Osteocyte (in vitro differentiated cells): ENCODE results near the gene LCAT. TPM values are rescaled to one million over a fixed set of nuclear protein-coding genes. Genes with fewer than 3 reads are reported as not detected.

ENCODE experiments used
- DNase-seq: peaks from one replicate; pipeline ENCODE4 v3.0.0; 2021; ENCODE audit warnings: mixed read lengths; ENCODE audit not compliant: unreplicated experiment; ENCODE audit errors: extremely low spot score
- H3K27ac Mint-ChIP-seq: one replicate; pipeline ENCODE4 v1.8.0; 2021; ENCODE audit warnings: mild to moderate bottlenecking, mixed read lengths; ENCODE audit not compliant: unreplicated experiment
- H3K27me3 Mint-ChIP-seq: one replicate; pipeline ENCODE4 v1.8.0; 2021; ENCODE audit warnings: mixed read lengths; ENCODE audit not compliant: unreplicated experiment
- H3K36me3 Mint-ChIP-seq: one replicate; pipeline ENCODE4 v1.8.0; 2021; ENCODE audit warnings: mixed read lengths; ENCODE audit not compliant: unreplicated experiment
- H3K4me1 Mint-ChIP-seq: one replicate; pipeline ENCODE4 v1.8.0; 2021; ENCODE audit warnings: mixed read lengths; ENCODE audit not compliant: unreplicated experiment
- H3K4me3 Mint-ChIP-seq: one replicate; pipeline ENCODE4 v1.8.0; 2021; ENCODE audit warnings: mild to moderate bottlenecking, moderate library complexity, mixed read lengths; ENCODE audit not compliant: unreplicated experiment
- H3K9me3 Mint-ChIP-seq: one replicate; pipeline ENCODE4 v1.8.0; 2021; ENCODE audit warnings: mixed read lengths; ENCODE audit not compliant: unreplicated experiment
- total RNA-seq: library from RNA; stranded (reverse); gene quantifications from 2 replicates; pipeline ENCODE4 v1.2.1, GENCODE V29; 2021
- TF ChIP-seq, protein P1 (sequence below): fragments of 200-600 bp; sonication (generic); IDR thresholded peaks from 2 replicates; pipeline ENCODE4 v1.5.0; 2021; ENCODE audit warnings: antibody characterized with exemption, mild to moderate bottlenecking, moderate library complexity

LCAT gene
- total RNA-seq, 1 donor from 2014 or later = 36.9 TPM

DNA sequence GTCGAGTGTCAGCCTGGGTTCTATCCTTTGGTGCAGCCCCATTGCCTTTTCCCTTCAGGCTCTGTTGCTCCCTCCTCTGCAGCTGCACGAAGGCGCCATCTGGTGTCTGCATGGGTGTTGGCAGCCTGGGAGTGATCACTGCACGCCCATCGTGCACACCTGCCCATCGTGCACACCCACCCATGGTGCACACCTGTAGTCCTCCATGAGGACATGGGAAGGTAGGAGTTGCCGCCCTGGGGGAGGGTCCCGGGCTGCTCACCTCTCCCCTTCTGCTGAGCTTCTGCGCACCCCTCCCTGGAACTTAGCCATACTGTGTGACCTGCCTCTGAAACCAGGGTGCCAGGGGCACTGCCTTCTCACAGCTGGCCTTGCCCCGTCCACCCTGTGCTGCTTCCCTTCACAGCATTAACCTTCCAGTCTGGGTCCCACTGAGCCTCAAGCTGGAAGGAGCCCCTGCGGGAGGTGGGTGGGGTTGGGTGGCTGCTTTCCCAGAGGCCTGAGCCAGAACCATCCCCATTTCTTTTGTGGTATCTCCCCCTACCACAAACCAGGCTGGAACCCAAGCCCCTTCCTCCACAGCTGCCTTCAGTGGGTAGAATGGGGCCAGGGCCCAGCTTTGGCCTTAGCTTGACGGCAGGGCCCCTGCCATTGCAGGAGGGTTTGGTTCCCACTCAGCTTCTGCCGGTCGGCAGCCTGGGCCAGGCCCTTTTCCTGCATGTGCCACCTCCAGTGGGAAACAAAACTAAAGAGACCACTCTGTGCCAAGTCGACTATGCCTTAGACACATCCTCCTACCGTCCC, 15.2 kb downstream of the LCAT start:
- DNase-seq = no peak
- no peaks in the 10 kb centered on the region for H3K27me3 Mint-ChIP-seq
- H3K4me3 Mint-ChIP-seq = no peak overlapping the region
- no peaks in the 10 kb centered on the region for H3K9me3 Mint-ChIP-seq
- H3K4me1 Mint-ChIP-seq = peaks cover 11% of the 10 kb centered on the region
- peaks cover 4% of the 10 kb centered on the region for H3K36me3 Mint-ChIP-seq
- no peak overlapping the region for H3K27ac Mint-ChIP-seq
- TF ChIP-seq, protein P1, sequence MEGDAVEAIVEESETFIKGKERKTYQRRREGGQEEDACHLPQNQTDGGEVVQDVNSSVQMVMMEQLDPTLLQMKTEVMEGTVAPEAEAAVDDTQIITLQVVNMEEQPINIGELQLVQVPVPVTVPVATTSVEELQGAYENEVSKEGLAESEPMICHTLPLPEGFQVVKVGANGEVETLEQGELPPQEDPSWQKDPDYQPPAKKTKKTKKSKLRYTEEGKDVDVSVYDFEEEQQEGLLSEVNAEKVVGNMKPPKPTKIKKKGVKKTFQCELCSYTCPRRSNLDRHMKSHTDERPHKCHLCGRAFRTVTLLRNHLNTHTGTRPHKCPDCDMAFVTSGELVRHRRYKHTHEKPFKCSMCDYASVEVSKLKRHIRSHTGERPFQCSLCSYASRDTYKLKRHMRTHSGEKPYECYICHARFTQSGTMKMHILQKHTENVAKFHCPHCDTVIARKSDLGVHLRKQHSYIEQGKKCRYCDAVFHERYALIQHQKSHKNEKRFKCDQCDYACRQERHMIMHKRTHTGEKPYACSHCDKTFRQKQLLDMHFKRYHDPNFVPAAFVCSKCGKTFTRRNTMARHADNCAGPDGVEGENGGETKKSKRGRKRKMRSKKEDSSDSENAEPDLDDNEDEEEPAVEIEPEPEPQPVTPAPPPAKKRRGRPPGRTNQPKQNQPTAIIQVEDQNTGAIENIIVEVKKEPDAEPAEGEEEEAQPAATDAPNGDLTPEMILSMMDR = peak; percentile 87

DNA sequence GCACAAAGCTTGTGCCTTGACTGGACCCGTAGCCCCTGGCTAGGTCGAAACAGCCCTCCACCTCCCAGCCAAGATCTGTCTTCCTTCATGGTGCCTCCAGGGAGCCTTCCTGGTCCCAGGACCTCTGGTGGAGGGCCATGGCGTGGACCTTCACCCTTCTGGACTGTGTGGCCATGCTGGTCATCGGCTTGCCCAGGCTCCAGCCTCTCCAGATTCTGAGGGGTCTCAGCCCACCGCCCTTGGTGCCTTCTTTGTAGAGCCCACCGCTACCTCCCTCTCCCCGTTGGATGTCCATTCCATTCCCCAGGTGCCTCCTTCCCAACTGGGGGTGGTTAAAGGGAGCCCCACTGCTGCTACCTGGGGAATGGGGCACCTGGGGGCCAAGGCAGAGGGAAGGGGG, 15.8 kb downstream of the LCAT start:
- Mint-ChIP-seq H3K27ac (no peak overlapping the region), H3K36me3 (peaks cover 4% of the 10 kb centered on the region), H3K9me3 (no peaks in the 10 kb centered on the region), H3K27me3 (no peaks in the 10 kb centered on the region), H3K4me3 (no peak overlapping the region), H3K4me1 (peaks cover 11% of the 10 kb centered on the region)
- TF ChIP-seq, protein P1 = no peak
- DNase-seq = no peak

DNA sequence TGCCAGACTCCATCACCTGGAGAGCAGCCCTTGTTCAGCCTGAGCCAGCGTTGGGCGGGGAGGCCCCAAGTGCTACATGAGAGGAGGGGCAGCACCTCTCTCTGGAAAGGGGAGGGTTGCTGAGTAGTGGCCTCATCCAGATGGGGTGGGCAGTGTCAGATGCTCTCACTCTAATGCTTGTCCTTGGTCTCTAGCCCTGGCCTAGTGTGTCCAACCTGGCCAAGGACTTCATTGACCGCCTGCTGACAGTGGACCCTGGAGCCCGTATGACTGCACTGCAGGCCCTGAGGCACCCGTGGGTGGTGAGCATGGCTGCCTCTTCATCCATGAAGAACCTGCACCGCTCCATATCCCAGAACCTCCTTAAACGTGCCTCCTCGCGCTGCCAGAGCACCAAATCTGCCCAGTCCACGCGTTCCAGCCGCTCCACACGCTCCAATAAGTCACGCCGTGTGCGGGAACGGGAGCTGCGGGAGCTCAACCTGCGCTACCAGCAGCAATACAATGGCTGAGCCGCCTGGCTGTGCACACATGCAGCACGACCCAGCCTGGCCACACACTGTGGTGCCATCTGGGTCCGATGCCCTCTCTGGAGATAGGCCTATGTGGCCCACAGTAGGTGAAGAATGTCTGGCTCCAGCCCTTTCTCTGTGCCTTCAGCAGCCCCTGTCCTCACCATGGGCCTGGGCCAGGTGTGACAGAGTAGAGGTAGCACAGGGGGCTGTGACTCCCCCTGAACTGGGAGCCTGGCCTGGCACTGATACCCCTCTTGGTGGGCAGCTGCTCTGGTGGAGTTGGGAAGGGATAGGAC, 16.6 kb downstream of the LCAT start:
- Mint-ChIP-seq H3K27me3 (no peaks in the 10 kb centered on the region), H3K4me1 (peaks cover 11% of the 10 kb centered on the region), H3K4me3 (no peak overlapping the region), H3K36me3 (peaks cover 4% of the 10 kb centered on the region), H3K27ac (no peak overlapping the region), H3K9me3 (no peaks in the 10 kb centered on the region)
- TF ChIP-seq, protein P1 = no peak
- DNase-seq = no peak

DNA sequence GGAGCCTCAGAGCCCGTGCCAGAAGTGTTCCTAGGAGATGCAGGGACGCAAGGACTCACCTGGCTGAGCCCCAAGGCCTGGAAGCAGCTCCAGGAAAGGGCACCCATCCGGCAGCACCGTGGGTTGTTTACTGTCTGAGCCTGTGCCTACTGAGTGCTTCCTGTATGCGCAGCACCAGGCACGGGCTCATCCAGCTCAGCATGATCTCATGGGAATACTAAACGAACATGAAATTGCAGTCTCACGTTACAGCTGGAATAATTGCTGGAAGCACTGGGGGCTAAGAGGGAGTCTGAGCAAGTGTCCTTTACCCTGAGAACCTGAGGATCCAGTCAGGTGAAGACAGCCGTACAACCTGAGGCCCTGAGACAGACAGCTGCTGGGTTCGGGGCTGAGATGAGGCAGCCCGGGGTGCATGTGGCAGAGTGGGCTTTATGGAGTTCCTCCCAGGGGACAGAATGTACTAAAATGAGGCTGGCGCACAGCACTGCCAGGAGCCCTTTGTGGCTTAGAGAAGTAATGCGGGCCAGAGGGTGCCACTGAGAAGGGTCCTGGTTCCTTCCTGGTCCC, 17.7 kb downstream of the LCAT start:
- H3K9me3 Mint-ChIP-seq = no peaks in the 10 kb centered on the region
- DNase-seq = no peak
- peaks cover 11% of the 10 kb centered on the region for H3K4me1 Mint-ChIP-seq
- TF ChIP-seq, protein P1 = no peak
- H3K27ac Mint-ChIP-seq = peak overlapping the region; percentile 35
- H3K27me3 Mint-ChIP-seq = no peaks in the 10 kb centered on the region
- H3K36me3 Mint-ChIP-seq = peaks cover 4% of the 10 kb centered on the region
- no peak overlapping the region for H3K4me3 Mint-ChIP-seq
